Esophagus muscularis mucosa (tissue), 3 donors: ENCODE data around the gene NVL.

ENCODE experiments used
- CTCF ChIP-seq, 3 experiments: fragments of 200-600 bp in 2 of 3; fragments of 450-650 bp in 1 of 3; sonication (generic) in 2 of 3; IDR thresholded peaks; one replicate each; pipeline ENCODE4 v1.5.1; 2017 to 2019; ENCODE audit warnings: antibody characterized with exemption in 3 of 3, mild to moderate bottlenecking in 2 of 3, moderate library complexity in 1 of 3
- POLR2A ChIP-seq: fragments of 450-650 bp; IDR thresholded peaks from one replicate; pipeline ENCODE4 v1.6.1; 2017; ENCODE audit warnings: antibody characterized with exemption, moderate library complexity, mild to moderate bottlenecking, low read depth

DNA sequence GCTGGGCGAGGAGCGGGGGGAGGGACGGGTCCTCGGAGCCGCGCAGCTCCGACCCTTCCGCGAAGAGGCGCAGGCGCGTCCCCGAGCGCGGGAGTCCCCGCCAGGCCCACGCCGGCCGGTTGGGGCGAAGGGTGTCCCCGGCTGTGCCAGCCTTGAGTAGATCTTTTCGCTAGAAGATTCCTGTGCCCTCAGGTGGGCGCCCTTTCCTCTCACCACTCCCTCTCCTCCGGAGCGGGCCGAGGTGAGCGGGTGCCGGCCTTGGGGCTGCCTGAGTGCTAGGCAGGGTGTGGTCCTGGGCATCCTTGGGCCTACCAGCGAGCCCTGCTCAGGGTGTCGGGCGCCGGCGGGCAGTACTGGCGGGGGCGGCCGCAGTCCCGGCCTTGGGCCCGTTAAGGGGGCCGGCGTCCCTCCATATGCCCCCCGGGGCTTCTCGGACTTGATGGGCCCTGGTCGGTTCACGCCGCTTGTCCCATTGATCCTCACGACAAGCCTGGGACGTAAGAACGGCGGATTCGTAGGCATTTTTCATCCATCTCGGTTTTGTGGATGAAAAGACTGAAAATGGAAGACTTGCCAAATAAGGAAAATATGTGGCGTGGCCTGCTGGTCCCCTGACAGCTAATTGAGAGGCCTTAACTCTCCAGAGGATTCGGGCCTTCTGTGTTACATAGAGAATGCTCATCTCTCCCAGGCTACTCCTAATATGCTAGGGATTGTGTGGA, 146.2 kb downstream of the NVL start:
- TF ChIP-seq CTCF (IDR thresholded peaks at IDR 0.05): no peak
- no peak for TF ChIP-seq POLR2A
